ENCODE measurements around the gene NINJ1. TPM values are rescaled to one million over a fixed set of nuclear protein-coding genes. Genes with fewer than 3 reads are reported as not detected.

The NINJ1 gene
- total and polyA plus RNA-seq, 2 of the 13 experiments (the other 11 are each of a cell fraction or from before 2014, with no cell fraction given) = 81.2 to 92.1 TPM

DNA sequence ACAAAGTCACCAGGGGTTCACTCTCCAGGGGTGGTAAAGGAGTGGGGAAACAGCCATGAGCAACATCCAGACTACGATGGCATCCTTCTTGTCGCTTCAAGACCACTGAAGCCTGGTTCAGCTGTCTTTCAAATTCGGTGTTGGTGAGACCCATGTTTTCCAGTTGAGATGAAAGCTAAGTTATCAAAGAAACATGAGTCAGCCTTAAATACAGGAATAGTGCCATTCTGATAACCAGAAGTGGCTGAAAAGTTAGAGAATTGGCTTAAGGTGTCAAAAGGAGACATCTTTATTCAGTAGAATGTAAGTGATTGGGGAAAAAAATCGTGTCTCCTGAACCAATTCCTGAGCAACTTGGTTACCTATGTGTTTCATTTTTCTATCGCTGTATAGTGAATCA is 45.0 kb downstream of the NINJ1 start:
- Histone ChIP-seq H3K36me3 (replicated peaks in 1 of 2; ENCODE audit: control insufficient read depth in 1 of 2, insufficient read depth in 2 of 2, low read length in 2 of 2) (no peaks in the 10 kb centered on the region), H3K79me2 (ENCODE audit: insufficient read depth, low read length) (no peaks in the 10 kb centered on the region), H3K27me3 (ENCODE audit: control insufficient read depth in 1 of 2, insufficient read depth in 2 of 2, low read length in 2 of 2) (peaks cover 1 to 5% of the 10 kb centered on the region in 2 experiments; a peak in 2 of 5 replicates), H3K9me3 (ENCODE audit: low read length) (no peaks in the 10 kb centered on the region), H3K27ac (ENCODE audit: extremely low read length, insufficient read depth, low read length) (no peak overlapping the region), H3K4me2 (ENCODE audit: low read depth, low read length) (no peak overlapping the region), H3K9ac (ENCODE audit: insufficient read depth, low read depth, low read length) (no peak overlapping the region), H3K4me3 (replicated peaks in 1 of 3; ENCODE audit: insufficient read depth in 1 of 3, low read depth in 2 of 3, low read length in 3 of 3) (no peak overlapping the region), H4K20me1 (ENCODE audit: insufficient read depth, low read length) (no peaks in the 10 kb centered on the region), H2AFZ (ENCODE audit: low read length) (no peak overlapping the region), H3K4me1 (ENCODE audit: insufficient read depth, low read length) (peaks cover 52% of the 10 kb centered on the region)
- ATAC-seq (no peak), DNase-seq (ENCODE audit: low spot score) (no peak), FAIRE-seq (no peak)
- WGBS (ENCODE audit: low lambda C conversion rate) = 63% methylated on average over 5 of the region's 5 CpGs
- in situ Hi-C loops (cut with HindIII; ENCODE audit: extremely low pct_ligation_motif_present, low pct_unique_long_range_greater_than_20kb) = no loop called here
- no TSS peak for BruUV-seq (replicated peaks)
- intact Hi-C loops (cut with micrococcal nuclease; ENCODE audit: unreplicated experiment) = no loop called here
- TF ChIP-seq, protein P1, sequence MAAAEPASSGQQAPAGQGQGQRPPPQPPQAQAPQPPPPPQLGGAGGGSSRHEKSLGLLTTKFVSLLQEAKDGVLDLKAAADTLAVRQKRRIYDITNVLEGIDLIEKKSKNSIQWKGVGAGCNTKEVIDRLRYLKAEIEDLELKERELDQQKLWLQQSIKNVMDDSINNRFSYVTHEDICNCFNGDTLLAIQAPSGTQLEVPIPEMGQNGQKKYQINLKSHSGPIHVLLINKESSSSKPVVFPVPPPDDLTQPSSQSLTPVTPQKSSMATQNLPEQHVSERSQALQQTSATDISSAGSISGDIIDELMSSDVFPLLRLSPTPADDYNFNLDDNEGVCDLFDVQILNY (CRISPR knock-in tag; conservative IDR thresholded peaks at IDR 0.05) = no peak
- TF ChIP-seq SRF (IDR thresholded peaks at IDR 0.05; ENCODE audit: low read depth, low read length) = no peak
- no peak for TF ChIP-seq ZNF260 (CRISPR knock-in tag; IDR thresholded peaks at IDR 0.05; ENCODE audit: borderline replicate concordance, low read depth)
- no peak for TF ChIP-seq POLR2AphosphoS2 (IDR thresholded peaks at IDR 0.05; ENCODE audit: low read depth, low read length)
- TF ChIP-seq PPARG (CRISPR knock-in tag; conservative IDR thresholded peaks at IDR 0.05) = no peak
- TF ChIP-seq, protein P2, sequence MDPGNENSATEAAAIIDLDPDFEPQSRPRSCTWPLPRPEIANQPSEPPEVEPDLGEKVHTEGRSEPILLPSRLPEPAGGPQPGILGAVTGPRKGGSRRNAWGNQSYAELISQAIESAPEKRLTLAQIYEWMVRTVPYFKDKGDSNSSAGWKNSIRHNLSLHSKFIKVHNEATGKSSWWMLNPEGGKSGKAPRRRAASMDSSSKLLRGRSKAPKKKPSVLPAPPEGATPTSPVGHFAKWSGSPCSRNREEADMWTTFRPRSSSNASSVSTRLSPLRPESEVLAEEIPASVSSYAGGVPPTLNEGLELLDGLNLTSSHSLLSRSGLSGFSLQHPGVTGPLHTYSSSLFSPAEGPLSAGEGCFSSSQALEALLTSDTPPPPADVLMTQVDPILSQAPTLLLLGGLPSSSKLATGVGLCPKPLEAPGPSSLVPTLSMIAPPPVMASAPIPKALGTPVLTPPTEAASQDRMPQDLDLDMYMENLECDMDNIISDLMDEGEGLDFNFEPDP (CRISPR knock-in tag; conservative IDR thresholded peaks at IDR 0.05) = no peak
- TF ChIP-seq ZNF782 (CRISPR knock-in tag; IDR thresholded peaks at IDR 0.05; ENCODE audit: borderline replicate concordance) = no peak
- no peak for TF ChIP-seq KLF15 (CRISPR knock-in tag; IDR thresholded peaks at IDR 0.05; ENCODE audit: borderline replicate concordance)
- TF ChIP-seq FOXJ3 (CRISPR knock-in tag; IDR thresholded peaks at IDR 0.05; ENCODE audit: borderline replicate concordance) = no peak
- TF ChIP-seq ZNF256 (CRISPR knock-in tag; conservative IDR thresholded peaks at IDR 0.05) = no peak
- TF ChIP-seq ZNF768 (CRISPR knock-in tag; IDR thresholded peaks at IDR 0.05) = no peak
- TF ChIP-seq SOX6 (IDR thresholded peaks at IDR 0.05) = no peak
- no peak for TF ChIP-seq SOX6 (CRISPR knock-in tag; IDR thresholded peaks at IDR 0.05)
- TF ChIP-seq, protein P3, sequence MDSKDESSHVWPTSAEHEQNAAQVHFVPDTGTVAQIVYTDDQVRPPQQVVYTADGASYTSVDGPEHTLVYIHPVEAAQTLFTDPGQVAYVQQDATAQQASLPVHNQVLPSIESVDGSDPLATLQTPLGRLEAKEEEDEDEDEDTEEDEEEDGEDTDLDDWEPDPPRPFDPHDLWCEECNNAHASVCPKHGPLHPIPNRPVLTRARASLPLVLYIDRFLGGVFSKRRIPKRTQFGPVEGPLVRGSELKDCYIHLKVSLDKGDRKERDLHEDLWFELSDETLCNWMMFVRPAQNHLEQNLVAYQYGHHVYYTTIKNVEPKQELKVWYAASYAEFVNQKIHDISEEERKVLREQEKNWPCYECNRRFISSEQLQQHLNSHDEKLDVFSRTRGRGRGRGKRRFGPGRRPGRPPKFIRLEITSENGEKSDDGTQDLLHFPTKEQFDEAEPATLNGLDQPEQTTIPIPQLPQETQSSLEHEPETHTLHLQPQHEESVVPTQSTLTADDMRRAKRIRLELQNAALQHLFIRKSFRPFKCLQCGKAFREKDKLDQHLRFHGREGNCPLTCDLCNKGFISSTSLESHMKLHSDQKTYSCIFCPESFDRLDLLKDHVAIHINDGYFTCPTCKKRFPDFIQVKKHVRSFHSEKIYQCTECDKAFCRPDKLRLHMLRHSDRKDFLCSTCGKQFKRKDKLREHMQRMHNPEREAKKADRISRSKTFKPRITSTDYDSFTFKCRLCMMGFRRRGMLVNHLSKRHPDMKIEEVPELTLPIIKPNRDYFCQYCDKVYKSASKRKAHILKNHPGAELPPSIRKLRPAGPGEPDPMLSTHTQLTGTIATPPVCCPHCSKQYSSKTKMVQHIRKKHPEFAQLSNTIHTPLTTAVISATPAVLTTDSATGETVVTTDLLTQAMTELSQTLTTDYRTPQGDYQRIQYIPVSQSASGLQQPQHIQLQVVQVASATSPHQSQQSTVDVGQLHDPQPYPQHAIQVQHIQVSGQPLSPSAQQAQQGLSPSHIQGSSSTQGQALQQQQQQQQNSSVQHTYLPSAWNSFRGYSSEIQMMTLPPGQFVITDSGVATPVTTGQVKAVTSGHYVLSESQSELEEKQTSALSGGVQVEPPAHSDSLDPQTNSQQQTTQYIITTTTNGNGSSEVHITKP (CRISPR knock-in tag; IDR thresholded peaks at IDR 0.05; ENCODE audit: low read depth) = no peak
- TF ChIP-seq KMT2A (CRISPR knock-in tag; IDR thresholded peaks at IDR 0.05) = no peak
- TF ChIP-seq PCBP1 (IDR thresholded peaks at IDR 0.05; ENCODE audit: borderline replicate concordance, low read depth, low read length) = no peak
- TF ChIP-seq, protein P4, sequence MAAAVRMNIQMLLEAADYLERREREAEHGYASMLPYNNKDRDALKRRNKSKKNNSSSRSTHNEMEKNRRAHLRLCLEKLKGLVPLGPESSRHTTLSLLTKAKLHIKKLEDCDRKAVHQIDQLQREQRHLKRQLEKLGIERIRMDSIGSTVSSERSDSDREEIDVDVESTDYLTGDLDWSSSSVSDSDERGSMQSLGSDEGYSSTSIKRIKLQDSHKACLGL (CRISPR knock-in tag; IDR thresholded peaks at IDR 0.05) = no peak
- no peak for TF ChIP-seq ZNF577 (CRISPR knock-in tag; IDR thresholded peaks at IDR 0.05; ENCODE audit: borderline replicate concordance, low read depth)
- no peak for TF ChIP-seq ZIK1 (CRISPR knock-in tag; IDR thresholded peaks at IDR 0.05; ENCODE audit: borderline replicate concordance, low read depth)
- ChIA-PET POLR2A (no interaction called here), CTCF (ENCODE audit: low intra/inter-chr PET ratio, low total read pairs) (no interaction called here)
